ENCODE data around the gene GLI3. TPM values are rescaled to one million over a fixed set of nuclear protein-coding genes. Genes with fewer than 3 reads are reported as not detected.

Gene GLI3
- total RNA-seq, 1 experiment from 2014 or later: not detected

DNA sequence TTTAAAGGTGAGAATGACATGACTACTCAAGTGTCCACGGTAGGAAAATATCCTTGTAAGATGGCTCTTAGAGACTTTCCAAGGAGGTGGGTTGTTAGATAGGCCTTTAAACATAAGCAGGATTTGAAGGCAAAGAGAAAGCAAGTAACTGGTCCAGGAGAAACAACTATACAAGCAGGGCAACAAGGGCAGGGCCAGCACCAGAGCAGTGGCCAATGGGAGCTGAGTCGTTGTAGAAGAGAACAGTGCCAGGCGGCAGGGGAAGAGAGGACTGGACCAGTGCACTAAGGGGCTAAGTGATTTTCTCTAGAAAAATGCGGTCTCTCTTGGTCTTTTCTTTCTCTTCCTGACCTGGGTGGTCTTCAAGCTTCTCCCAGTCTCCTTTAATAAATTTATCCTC, 94.9 kb downstream of the GLI3 start:
- Histone ChIP-seq H3K4me3 (no peak overlapping the region), H3K36me3 (ENCODE audit: low read depth) (no peaks in the 10 kb centered on the region), H3K27me3 (ENCODE audit: insufficient read depth, low read depth) (peaks cover 94% of the 10 kb centered on the region), H3K4me1 (replicated peaks; ENCODE audit: insufficient read depth) (no peaks in the 10 kb centered on the region), H4K20me1 (ENCODE audit: insufficient read depth) (no peaks in the 10 kb centered on the region), H2AFZ (no peak overlapping the region), H3K9me2 (ENCODE audit: insufficient read depth) (no peaks in the 10 kb centered on the region), H3K4me2 (no peak overlapping the region), H3F3A (ENCODE audit: insufficient read depth, low read depth) (no peaks in the 10 kb centered on the region), H3K27ac (no peak overlapping the region), H3K79me2 (ENCODE audit: low read depth) (no peaks in the 10 kb centered on the region), H3K9me3 (ENCODE audit: insufficient read depth, low read depth) (no peaks in the 10 kb centered on the region)
- DNase-seq: no peak
- no TSS peak for BruUV-seq (replicated peaks)
- ChIA-PET POLR2A (ENCODE audit: unreplicated experiment) (no interaction called here), CTCF (no interaction called here)
- no peak for TF ChIP-seq EZH2 (IDR thresholded peaks at IDR 0.05; ENCODE audit: low read depth)
- TF ChIP-seq, protein P1, sequence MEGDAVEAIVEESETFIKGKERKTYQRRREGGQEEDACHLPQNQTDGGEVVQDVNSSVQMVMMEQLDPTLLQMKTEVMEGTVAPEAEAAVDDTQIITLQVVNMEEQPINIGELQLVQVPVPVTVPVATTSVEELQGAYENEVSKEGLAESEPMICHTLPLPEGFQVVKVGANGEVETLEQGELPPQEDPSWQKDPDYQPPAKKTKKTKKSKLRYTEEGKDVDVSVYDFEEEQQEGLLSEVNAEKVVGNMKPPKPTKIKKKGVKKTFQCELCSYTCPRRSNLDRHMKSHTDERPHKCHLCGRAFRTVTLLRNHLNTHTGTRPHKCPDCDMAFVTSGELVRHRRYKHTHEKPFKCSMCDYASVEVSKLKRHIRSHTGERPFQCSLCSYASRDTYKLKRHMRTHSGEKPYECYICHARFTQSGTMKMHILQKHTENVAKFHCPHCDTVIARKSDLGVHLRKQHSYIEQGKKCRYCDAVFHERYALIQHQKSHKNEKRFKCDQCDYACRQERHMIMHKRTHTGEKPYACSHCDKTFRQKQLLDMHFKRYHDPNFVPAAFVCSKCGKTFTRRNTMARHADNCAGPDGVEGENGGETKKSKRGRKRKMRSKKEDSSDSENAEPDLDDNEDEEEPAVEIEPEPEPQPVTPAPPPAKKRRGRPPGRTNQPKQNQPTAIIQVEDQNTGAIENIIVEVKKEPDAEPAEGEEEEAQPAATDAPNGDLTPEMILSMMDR (conservative IDR thresholded peaks at IDR 0.05): no peak
- intact Hi-C loops (cut with micrococcal nuclease; ENCODE audit: unreplicated experiment): no loop called here

DNA sequence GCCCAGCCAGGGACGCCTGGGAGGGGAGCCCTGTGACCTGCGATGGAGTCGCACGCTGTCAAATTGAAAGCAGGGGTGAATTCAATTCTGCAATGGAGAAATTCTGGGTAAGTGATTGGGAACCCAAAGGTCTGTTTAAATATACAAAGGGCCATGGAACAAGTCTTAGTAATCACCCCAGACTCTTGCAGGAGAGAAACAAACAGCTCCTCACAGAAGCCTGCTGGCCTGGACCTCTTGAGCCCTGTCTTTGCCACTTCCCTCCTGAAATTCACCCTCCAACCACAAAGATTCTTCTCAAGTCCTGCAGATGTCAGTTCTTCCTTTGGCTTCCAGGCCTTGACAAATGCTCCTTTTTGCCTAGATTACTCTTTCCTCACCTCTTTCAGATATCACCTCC, 97.3 kb downstream of the GLI3 start:
- no peak for TF ChIP-seq EZH2 (IDR thresholded peaks at IDR 0.05; ENCODE audit: low read depth)
- TF ChIP-seq, protein P1 (conservative IDR thresholded peaks at IDR 0.05): no peak
- no TSS peak for BruUV-seq (replicated peaks)
- POLR2A ChIA-PET (ENCODE audit: unreplicated experiment): no interaction called here
- H3K9me2 ChIP-seq (ENCODE audit: insufficient read depth): no peaks in the 10 kb centered on the region
- H4K20me1 ChIP-seq (ENCODE audit: insufficient read depth): no peaks in the 10 kb centered on the region
- H3F3A ChIP-seq (ENCODE audit: insufficient read depth, low read depth): no peaks in the 10 kb centered on the region
- H3K27me3 ChIP-seq (ENCODE audit: insufficient read depth, low read depth): peaks cover 94% of the 10 kb centered on the region
- H3K36me3 ChIP-seq (ENCODE audit: low read depth): no peaks in the 10 kb centered on the region
- no peaks in the 10 kb centered on the region for H3K4me1 ChIP-seq (replicated peaks; ENCODE audit: insufficient read depth)
- no peaks in the 10 kb centered on the region for H3K79me2 ChIP-seq (ENCODE audit: low read depth)
- no peaks in the 10 kb centered on the region for H3K9me3 ChIP-seq (ENCODE audit: insufficient read depth, low read depth)
- intact Hi-C loops (cut with micrococcal nuclease; ENCODE audit: unreplicated experiment): no loop called here
- no peak overlapping the region for H3K4me2 ChIP-seq
- no peak for DNase-seq
- H3K27ac ChIP-seq: no peak overlapping the region
- H2AFZ ChIP-seq: no peak overlapping the region
- CTCF ChIA-PET: no interaction called here
- H3K4me3 ChIP-seq: no peak overlapping the region

DNA sequence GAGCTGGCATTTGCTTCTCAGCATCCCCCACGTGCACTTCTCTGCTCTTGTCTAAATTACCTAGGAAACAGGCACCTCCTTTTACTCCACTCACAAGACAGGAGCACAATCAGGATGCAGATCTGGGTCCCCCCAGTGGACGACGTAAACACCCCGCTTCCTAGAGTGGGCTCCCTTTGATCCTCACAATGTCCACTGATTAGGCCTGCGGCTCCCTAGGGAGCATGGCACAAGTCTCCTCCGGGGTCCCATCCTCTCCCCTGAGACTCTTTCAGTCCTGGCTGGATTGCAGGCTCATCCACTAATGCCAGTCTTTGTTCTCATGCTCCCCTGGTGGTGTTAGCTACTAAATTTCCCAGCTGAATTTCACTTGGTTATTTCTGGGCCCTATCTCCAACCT, 98.3 kb downstream of the GLI3 start:
- no peaks in the 10 kb centered on the region for H3K79me2 ChIP-seq (ENCODE audit: low read depth)
- CTCF ChIA-PET: no interaction called here
- no peak for DNase-seq

More for the DNA sequence above, 98.3 kb downstream of the GLI3 start:
- TF ChIP-seq, protein P1 (conservative IDR thresholded peaks at IDR 0.05): no peak
- TF ChIP-seq EZH2 (IDR thresholded peaks at IDR 0.05; ENCODE audit: low read depth): no peak
- no peaks in the 10 kb centered on the region for H3K36me3 ChIP-seq (ENCODE audit: low read depth)
- H2AFZ ChIP-seq: no peak overlapping the region
- intact Hi-C loops (cut with micrococcal nuclease; ENCODE audit: unreplicated experiment): no loop called here
- H3K9me3 ChIP-seq (ENCODE audit: insufficient read depth, low read depth): no peaks in the 10 kb centered on the region
- no peaks in the 10 kb centered on the region for H3K9me2 ChIP-seq (ENCODE audit: insufficient read depth)
- no peak overlapping the region for H3K27ac ChIP-seq
- no peak overlapping the region for H3K4me3 ChIP-seq
- no peaks in the 10 kb centered on the region for H4K20me1 ChIP-seq (ENCODE audit: insufficient read depth)
- BruUV-seq (replicated peaks): no TSS peak
- H3F3A ChIP-seq (ENCODE audit: insufficient read depth, low read depth): no peaks in the 10 kb centered on the region
- no peaks in the 10 kb centered on the region for H3K4me1 ChIP-seq (replicated peaks; ENCODE audit: insufficient read depth)
- no peak overlapping the region for H3K4me2 ChIP-seq
- POLR2A ChIA-PET (ENCODE audit: unreplicated experiment): no interaction called here
- H3K27me3 ChIP-seq (ENCODE audit: insufficient read depth, low read depth): peaks cover 93% of the 10 kb centered on the region
